NB4 (cell line): ENCODE results near the gene BTLA.

Experiments
- MAX ChIP-seq: IDR thresholded peaks from 2 replicates; pipeline ENCODE4 v1.6.1; 2011; ENCODE audit warnings: low read depth, low read length
- TF ChIP-seq, protein P1 (sequence below): IDR thresholded peaks from one replicate; pipeline ENCODE4 v1.5.1; 2012; ENCODE audit warnings: low read depth, low read length

GRCh38 chr3:112503304-112503972 lies 4.2 kb upstream of the BTLA start:
- TF ChIP-seq, protein P1, sequence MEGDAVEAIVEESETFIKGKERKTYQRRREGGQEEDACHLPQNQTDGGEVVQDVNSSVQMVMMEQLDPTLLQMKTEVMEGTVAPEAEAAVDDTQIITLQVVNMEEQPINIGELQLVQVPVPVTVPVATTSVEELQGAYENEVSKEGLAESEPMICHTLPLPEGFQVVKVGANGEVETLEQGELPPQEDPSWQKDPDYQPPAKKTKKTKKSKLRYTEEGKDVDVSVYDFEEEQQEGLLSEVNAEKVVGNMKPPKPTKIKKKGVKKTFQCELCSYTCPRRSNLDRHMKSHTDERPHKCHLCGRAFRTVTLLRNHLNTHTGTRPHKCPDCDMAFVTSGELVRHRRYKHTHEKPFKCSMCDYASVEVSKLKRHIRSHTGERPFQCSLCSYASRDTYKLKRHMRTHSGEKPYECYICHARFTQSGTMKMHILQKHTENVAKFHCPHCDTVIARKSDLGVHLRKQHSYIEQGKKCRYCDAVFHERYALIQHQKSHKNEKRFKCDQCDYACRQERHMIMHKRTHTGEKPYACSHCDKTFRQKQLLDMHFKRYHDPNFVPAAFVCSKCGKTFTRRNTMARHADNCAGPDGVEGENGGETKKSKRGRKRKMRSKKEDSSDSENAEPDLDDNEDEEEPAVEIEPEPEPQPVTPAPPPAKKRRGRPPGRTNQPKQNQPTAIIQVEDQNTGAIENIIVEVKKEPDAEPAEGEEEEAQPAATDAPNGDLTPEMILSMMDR, result no peak
- no peak for TF ChIP-seq MAX
